Measurements from ENCODE around the gene SOCS1.

GRCh38 chr16:11235703-11235991 is 20.4 kb downstream of the SOCS1 start:
- TF ChIP-seq CTCF (IDR thresholded peaks at IDR 0.05; ENCODE audit: low read depth, low read length, poor library complexity, severe bottlenecking): no peak
- no peak for TF ChIP-seq EZH2phosphoT487 (IDR thresholded peaks at IDR 0.05; ENCODE audit: borderline replicate concordance, low read length)
